Umbilical cord (tissue), 2 donors: ENCODE results near the gene CELF2. TPM values are rescaled to one million over a fixed set of nuclear protein-coding genes. Genes with fewer than 3 reads are reported as not detected.

Experiments
- DNase-seq: peaks from one replicate; pipeline ENCODE4 v3.0.0-alpha.2; 2015; ENCODE audit warnings: low spot score
- total RNA-seq: library from RNA; depleted of rRNA; stranded (reverse); fragments of >200 nt; gene quantifications from one replicate; pipeline ENCODE4 v1.2.3, GENCODE V29; 2014; ENCODE audit warnings: low replicate concordance; ENCODE audit not compliant: insufficient read depth

CELF2 gene
- total RNA-seq, 1 donor from 2014 or later, result 10.1 TPM

GRCh38 chr10:11245981-11246590, 228.4 kb downstream of the CELF2 start:
- DNase-seq, result no peak

GRCh38 chr10:11246752-11247467, 229.2 kb downstream of the CELF2 start:
- no peak for DNase-seq

DNA sequence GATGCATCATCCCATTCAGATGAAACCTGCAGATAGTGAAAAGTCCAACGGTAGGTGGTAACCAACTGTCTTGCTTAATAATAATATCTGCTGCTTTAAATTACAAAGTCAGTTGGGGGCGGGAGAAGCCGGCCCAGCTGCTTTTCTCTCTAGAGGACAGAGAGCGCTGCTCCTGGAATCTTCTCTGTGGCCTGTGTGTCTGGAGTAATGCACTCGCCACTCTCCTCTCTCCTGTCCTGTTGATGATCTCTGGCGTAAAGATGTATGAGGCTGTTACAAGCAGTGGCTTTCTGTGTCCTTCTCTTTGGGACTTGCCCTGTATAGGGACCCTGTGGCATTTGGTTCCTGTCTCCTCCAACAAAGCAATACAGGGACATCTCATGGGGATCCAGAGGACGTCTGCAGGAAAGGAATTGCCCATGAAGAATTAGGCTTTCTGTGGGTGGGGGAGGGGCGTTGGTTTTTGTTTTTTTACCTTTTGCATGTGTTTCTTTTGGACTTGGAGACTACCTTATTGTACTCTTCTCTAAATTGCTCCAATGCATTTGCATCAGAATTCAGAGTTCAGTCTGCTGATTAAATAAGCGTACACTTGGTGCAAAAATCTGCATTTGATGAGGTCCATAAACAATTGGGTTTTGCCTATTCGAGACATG, 231.6 kb downstream of the CELF2 start:
- DNase-seq, result no peak

DNA sequence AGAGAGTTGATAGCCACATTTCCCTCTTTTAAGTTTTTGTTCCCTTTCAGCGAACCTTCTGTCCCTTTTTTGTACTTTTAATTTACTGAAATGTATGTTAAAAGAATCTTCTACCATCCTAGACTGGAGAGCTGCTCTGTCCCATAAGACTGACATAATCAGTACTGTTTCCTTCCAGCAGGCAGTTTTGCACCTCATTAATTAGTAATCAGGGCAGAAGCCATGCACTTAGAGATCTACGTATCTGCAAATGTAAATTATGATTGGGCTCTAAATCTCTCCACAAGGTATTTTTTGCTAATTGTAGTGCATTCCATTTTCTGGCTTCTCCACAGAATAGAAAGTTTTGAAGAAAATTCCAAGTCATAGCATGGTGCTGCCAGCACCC, 232.1 kb downstream of the CELF2 start:
- DNase-seq, result no peak

GRCh38 chr10:11250304-11250703, 232.6 kb downstream of the CELF2 start:
- DNase-seq, result no peak

DNA sequence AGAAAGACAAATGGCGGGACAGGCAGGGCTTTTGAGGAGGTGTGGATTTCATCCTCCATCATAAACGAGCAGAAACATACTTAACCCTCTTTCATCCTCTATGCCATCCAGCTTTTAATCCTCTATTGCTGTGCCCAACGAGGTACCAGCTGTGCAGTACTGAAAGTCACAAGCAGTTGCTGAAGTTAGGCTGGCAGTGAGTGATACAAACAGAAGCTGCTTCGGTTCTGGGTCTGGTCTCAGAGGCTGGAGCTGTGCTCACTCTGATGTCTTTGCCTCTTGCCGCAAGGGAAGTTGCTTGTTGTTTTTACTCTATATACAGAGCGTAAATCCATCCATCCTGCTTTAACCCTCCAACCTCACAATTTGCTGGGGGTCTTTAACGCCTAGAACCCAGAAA, 235.2 kb downstream of the CELF2 start:
- DNase-seq, result no peak

GRCh38 chr10:11253385-11254002, 235.8 kb downstream of the CELF2 start:
- no peak for DNase-seq

DNA sequence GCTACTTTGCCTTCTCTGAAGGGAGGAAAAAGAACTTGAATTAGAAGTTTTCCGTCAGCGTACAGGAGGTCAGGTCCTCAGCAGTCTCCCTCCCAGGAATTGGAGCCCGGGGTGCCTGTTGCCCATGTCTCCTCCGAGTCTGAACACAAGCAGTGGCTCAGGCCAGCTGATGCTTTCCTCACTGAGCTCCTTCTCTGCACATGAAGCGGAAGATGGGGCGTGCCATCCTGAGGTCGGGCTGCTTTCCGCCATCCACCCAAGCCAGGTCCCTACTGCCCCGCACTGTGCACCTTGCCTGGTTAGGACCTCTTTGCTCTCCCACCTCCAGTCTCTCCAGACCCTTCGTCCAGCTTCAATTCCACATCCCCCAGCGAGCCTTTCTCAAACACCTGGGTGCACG, 237.5 kb downstream of the CELF2 start:
- DNase-seq, result no peak

DNA sequence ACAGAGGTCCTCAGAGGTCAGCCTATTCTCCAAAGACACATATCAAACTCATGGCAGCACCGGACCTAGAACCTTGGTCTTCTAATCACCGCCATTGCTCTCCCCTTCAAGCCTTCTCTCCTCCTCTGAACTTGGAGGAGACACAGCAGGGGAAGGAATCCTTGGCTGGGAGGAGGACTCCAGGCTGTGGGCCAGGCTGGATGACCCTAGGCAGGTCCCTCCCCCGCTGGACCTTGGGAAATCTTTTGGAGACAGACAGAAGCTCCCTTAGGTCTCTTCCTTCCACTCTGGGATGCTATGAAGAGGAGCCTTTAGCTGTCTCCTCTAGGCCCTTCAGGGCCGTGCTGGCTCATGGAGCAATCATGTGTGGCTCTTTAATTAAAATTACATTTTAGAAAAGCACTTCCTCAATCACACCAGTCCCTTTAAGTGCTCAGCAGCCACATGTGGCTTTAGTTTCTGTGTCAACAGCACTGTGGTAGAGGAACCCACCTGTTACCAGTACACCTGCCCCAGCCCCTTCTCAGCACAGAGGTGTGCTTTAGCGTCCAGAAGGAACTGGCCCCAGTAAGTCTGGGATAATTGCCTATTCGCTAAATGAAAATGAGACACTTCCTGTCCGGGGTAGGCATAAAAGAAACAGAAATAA, 238.2 kb downstream of the CELF2 start:
- DNase-seq, result no peak

DNA sequence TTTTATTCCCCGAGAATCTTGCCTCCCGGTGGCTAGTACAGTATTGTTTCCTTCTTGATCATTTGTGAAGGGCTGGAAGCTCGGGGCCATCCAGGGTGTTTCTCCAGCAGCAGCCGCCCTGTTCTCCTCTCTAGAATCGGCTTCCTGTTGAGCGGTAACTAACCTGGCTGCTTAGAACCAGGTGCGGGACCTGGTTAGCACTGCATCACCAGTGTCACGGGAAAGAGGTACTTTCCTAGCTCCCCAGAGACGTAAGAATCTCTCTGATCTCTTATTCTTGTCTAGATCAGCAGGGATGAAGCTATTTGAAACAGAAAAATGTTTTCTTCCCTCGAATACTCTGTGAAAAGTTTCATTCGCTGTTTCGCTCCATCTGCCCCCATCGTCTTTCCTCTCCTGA, 239.2 kb downstream of the CELF2 start:
- no peak for DNase-seq

DNA sequence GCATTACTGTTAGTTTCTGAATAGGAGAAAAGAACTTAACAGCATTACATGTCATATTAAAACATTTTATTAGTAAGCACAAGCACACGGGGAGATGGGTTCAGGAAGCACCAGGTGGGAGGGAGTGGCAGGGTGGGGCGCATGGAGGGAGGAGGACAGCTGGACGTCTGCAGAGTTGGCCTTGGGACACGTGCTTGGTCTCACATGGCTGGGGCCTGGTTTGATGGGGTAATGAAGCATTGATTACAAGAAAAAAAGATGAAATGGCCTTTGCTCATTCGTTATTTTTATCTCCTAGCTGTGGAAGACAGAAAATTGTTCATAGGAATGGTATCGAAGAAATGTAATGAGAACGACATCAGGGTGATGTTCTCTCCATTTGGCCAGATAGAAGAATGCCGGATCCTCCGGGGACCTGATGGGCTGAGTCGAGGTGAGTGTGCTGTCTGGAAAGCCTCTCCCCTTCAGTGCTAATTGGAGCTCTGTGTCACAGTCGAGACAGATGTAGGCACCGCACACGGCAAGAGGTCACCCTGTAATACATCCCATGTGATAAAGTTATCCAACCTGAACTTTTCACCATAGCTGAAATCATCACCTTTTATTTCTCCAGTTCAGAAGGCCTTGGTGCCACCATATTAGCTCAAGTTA, 239.9 kb downstream of the CELF2 start:
- DNase-seq, result no peak

- no peak for DNase-seq
Observed at GRCh38 chr10:11260170-11260569, 242.5 kb downstream of the CELF2 start.

DNA sequence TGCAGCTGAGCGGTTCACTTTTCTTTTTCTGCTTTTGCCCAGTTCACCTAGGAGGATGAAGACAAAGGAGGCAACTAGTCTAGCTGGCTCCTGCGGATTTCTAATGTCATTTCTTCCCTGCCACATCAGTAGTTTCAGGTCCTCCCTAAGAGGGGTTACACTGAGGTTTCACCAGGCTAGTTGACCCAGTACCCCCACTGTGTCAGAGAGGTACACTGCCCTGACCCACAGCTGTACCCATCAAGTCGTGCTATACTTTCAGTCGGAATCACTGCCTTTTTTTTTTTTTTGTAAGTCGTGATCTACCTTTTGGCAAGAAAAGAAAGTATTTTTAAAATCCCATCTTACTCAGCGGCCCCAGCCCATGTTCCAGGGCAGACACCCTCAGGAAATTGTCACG, 243.5 kb downstream of the CELF2 start:
- no peak for DNase-seq

DNA sequence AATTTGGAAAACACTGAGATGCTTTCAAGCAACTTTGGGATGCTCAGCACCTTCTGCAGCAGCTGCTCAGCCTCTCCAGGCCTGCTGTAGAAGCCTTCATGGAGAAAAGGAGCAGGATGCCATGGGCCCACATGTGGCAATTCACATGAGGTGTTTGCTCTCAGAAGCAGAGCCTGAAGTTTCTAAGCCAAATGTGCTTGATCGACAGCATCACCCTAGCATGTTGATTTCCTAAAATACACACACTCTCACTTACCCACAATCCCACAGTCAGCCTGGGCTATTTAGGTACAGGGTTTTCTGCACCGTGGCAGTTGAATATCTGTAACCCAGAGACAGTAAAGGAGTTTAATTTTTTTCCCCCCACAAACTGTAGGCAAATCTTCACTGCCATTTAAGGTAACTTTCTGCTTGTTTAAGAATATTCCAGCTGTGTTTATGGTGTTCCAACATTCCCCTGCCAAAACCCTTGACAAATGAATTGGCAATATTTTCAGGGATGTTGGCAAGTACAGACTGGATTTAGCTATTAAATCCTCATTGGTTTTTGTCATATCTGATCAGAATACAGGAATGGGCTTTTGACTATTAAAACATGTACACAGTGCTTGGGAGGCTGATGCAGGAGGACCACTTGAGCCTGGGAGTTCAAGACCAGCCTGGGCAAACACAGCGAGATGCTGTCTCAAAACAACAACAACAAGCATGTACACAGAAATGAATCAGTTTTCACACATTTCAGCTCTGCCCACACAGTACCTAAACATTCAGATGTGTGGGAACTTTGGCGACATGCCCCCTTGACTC, 244.2 kb downstream of the CELF2 start:
- no peak for DNase-seq

GRCh38 chr10:11262494-11263345, 245.0 kb downstream of the CELF2 start:
- DNase-seq, result no peak

DNA sequence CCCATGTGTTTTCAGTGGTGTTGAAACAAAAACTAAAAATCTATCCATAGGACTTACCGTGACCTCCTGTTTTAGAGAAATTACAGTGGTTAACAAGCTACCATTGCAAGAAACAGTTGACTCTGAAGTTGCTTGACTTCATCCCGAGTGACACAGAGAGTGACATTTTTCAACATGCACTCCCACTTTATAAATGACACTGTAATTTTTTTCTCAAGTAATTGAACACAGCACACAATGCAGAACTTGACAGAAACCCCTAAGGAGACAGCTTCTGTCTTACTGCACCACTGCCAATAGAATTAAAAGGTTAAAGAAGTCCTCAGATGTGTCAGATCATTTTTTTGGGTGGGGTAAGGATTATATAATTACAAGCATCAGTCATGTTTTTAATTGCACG, 246.1 kb downstream of the CELF2 start:
- DNase-seq, result no peak

- DNase-seq, result no peak
Observed at GRCh38 chr10:11264296-11265048, 246.8 kb downstream of the CELF2 start.

GRCh38 chr10:11265484-11265883, 247.8 kb downstream of the CELF2 start:
- DNase-seq, result no peak

GRCh38 chr10:11266426-11266825, 248.8 kb downstream of the CELF2 start:
- no peak for DNase-seq
